Measurements from ENCODE around the gene MRPS27. TPM values are rescaled to one million over a fixed set of nuclear protein-coding genes. Genes with fewer than 3 reads are reported as not detected.

Gene MRPS27
- total RNA-seq, 4 donors from 2014 or later, result 14.3 to 34.7 (median 27.9) TPM

DNA sequence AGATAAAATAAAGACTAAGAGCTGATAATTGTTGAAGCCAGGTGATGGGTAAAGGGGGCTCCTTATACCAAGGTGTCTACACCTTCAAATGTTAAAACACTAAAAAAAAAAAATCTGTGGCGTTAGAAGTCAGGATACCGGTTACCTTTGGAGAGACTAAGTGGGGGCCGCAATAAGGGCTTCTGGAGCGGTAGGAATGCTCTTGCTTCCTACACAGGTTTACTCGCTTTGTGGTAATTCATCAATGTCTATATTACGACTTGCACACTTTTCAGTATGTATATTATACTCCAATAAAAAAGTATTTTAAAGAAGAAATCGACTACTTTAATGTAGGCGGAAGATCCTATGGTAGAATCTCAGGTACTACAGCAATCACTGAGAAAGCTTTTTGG is 12.5 kb downstream of the MRPS27 start:
- peaks cover 0 to 13% (median 0%) of the 10 kb centered on the region in 4 donors for H3K36me3 ChIP-seq
- TF ChIP-seq, protein P1, sequence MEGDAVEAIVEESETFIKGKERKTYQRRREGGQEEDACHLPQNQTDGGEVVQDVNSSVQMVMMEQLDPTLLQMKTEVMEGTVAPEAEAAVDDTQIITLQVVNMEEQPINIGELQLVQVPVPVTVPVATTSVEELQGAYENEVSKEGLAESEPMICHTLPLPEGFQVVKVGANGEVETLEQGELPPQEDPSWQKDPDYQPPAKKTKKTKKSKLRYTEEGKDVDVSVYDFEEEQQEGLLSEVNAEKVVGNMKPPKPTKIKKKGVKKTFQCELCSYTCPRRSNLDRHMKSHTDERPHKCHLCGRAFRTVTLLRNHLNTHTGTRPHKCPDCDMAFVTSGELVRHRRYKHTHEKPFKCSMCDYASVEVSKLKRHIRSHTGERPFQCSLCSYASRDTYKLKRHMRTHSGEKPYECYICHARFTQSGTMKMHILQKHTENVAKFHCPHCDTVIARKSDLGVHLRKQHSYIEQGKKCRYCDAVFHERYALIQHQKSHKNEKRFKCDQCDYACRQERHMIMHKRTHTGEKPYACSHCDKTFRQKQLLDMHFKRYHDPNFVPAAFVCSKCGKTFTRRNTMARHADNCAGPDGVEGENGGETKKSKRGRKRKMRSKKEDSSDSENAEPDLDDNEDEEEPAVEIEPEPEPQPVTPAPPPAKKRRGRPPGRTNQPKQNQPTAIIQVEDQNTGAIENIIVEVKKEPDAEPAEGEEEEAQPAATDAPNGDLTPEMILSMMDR (IDR thresholded peaks at IDR 0.05), result no peak
- TF ChIP-seq EP300 (IDR thresholded peaks at IDR 0.05; ENCODE audit: low read depth) (no peak), POLR2AphosphoS5 (IDR thresholded peaks at IDR 0.05) (no peak), POLR2A (IDR thresholded peaks at IDR 0.05) (no peak)
- WGBS, 2 donors (ENCODE audit: low coverage in 1 of 2), result 0 to 3% methylated on average over 8 of the region's 8 CpGs
- H3K4me1 ChIP-seq, result peaks cover 0 to 21% (median 6%) of the 10 kb centered on the region in 4 donors
- DNase-seq, result no peak
- peak overlapping the region; percentile 96 to 98 (median 98) for H3K27ac ChIP-seq
- intact Hi-C loops (cut with DNase I; ENCODE audit: low total_unique reads) (loop anchor here (5.0 kb wide), 1 partner anchor 525 kb away; no protein-coding TSS in a partner anchor), in situ Hi-C loops (cut with MboI; ENCODE audit: low pct_ligation_motif_present in 1 of 4, low pct_unique_long_range_greater_than_20kb in 1 of 4, low sequenced_read_pairs in 3 of 4) (loop anchor here in 3 of 4 donors (10.0 to 25.0 kb wide), 3 partner anchors 163 to 523 kb away; no protein-coding TSS in a partner anchor)
- H3K9me3 ChIP-seq, result no peaks in the 10 kb centered on the region
- peak overlapping the region; percentile 65 to 93 (median 68) for H3K4me3 ChIP-seq
- H3K27me3 ChIP-seq, result no peaks in the 10 kb centered on the region

DNA sequence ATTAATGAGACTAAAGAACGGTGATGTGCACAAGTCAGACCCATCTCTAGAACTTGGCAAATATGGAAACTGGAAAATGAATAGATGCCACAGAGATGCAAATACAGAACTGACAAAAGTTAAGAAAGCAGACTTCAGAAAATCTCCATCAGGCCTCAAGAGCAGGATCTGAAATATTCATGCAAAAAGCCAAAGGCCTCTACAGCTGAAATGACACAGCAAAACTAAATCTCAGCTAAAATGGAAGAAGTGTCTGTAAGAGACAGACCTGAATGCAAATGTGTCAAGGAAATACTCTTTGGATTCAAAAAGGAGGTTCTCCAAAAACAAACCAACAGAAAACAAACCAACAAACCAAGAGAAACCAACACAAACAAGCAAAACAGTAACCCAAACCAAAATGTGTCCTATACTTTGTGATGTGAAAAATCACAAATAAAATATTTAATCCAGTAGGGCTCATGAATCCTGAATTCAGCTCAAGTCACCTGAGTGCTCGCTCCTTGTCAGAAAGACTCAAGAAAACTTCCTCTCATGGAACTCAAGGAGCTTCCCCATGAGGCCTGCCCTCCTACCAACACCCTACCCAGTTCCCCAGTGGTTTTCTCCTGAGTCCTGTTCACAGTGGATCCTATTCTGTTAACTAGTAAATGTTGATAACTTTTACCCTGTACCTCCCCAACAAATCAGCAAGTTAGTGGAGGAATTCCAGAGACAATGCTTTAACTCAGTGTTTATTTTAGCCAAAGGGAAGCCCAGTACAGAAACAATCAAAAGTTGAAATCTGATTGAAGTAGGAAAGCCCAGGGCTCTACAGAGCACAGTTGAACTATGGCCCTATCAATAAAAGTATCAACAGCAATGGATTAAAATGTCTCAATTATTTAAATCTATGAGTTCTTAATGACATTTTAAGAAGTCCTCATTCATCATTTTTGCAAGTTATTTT is 14.6 kb downstream of the MRPS27 start:
- no peak overlapping the region for H3K4me3 ChIP-seq
- 84 to 100% methylated on average over 1 to 2 of the region's 2 CpGs for WGBS, 2 donors (ENCODE audit: low coverage in 1 of 2)
- intact Hi-C loops (cut with DNase I; ENCODE audit: low total_unique reads), result loop anchor here (5.0 kb wide), 1 partner anchor 523 kb away; no protein-coding TSS in a partner anchor
- H3K36me3 ChIP-seq, result no peaks in the 10 kb centered on the region
- no peak for DNase-seq
- peaks cover 0 to 21% (median 6%) of the 10 kb centered on the region in 4 donors for H3K4me1 ChIP-seq
- H3K27me3 ChIP-seq, result no peaks in the 10 kb centered on the region
- peak overlapping the region in 2 of 4 donors; percentile 2 to 16 for H3K27ac ChIP-seq
- in situ Hi-C loops (cut with MboI; ENCODE audit: low pct_ligation_motif_present in 1 of 4, low pct_unique_long_range_greater_than_20kb in 1 of 4, low sequenced_read_pairs in 3 of 4), result loop anchor here in 3 of 4 donors (10.0 to 25.0 kb wide), 3 partner anchors 161 to 521 kb away; no protein-coding TSS in a partner anchor
- no peaks in the 10 kb centered on the region for H3K9me3 ChIP-seq
- TF ChIP-seq, protein P1 (IDR thresholded peaks at IDR 0.05), result no peak
- TF ChIP-seq POLR2A (IDR thresholded peaks at IDR 0.05), result no peak
- TF ChIP-seq EP300 (IDR thresholded peaks at IDR 0.05; ENCODE audit: low read depth), result no peak
- TF ChIP-seq POLR2AphosphoS5 (IDR thresholded peaks at IDR 0.05), result no peak

DNA sequence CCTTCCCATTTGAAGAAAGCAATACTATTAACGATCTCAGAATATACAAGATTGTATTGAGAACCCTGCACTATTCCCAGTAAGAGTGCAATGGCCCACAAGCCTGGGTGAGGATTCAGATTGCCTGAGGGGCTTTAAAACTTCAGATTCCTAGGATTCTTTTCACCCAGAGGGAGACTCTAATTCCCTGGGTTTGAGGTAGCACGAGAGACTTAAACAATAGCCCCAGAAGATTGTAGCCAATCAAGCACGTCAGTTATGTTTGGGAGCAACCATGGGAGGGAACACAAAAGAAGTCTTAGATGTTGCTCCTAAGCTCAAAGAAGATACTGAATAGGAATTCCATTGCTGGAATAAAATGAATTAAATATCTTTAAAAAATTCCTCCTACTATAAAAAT is 17.9 kb downstream of the MRPS27 start:
- TF ChIP-seq POLR2A (IDR thresholded peaks at IDR 0.05), result no peak
- no peak for TF ChIP-seq EP300 (IDR thresholded peaks at IDR 0.05; ENCODE audit: low read depth)
- TF ChIP-seq, protein P1 (IDR thresholded peaks at IDR 0.05), result no peak
- TF ChIP-seq POLR2AphosphoS5 (IDR thresholded peaks at IDR 0.05), result no peak
- Histone ChIP-seq H3K4me3 (no peak overlapping the region), H3K27me3 (no peaks in the 10 kb centered on the region), H3K4me1 (peaks cover 0 to 12% (median 2%) of the 10 kb centered on the region in 4 donors), H3K9me3 (no peaks in the 10 kb centered on the region), H3K36me3 (no peaks in the 10 kb centered on the region), H3K27ac (no peak overlapping the region)
- intact Hi-C loops (cut with DNase I; ENCODE audit: low total_unique reads) (loop anchor here (5.0 kb wide), 1 partner anchor 160 kb away; no protein-coding TSS in a partner anchor), in situ Hi-C loops (cut with MboI; ENCODE audit: low pct_ligation_motif_present in 1 of 4, low pct_unique_long_range_greater_than_20kb in 1 of 4, low sequenced_read_pairs in 3 of 4) (loop anchor here in 3 of 4 donors (10.0 to 25.0 kb wide), 3 partner anchors 157 to 517 kb away; no protein-coding TSS in a partner anchor)
- 77 to 85% methylated on average over 3 of the region's 3 CpGs for WGBS, 2 donors (ENCODE audit: low coverage in 1 of 2)
- no peak for DNase-seq

DNA sequence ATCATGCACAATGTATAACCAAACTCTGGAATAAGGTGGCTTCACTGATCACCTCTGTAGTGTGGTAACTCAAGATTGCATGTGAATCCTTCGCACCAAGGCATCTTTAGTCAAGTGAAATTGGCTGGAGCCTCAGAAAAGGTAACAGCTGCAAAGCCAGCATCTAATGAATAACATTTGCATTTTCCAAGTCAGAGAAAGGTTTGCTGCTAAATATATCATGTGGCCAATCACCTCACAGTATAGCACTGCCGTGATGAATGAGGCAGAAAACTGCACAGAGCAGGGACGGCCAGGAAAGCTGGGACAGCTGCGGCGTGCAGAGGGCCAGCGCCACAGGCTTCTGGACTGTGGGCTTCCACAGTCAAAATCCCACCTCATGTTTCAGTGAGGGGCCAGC is 18.5 kb downstream of the MRPS27 start:
- intact Hi-C loops (cut with DNase I; ENCODE audit: low total_unique reads), result loop anchor here (5.0 kb wide), 1 partner anchor 159 kb away; no protein-coding TSS in a partner anchor
- Histone ChIP-seq H3K4me3 (no peak overlapping the region), H3K27ac (no peak overlapping the region), H3K4me1 (peaks cover 0 to 8% (median 0%) of the 10 kb centered on the region in 4 donors), H3K36me3 (peaks cover 0 to 2% (median 0%) of the 10 kb centered on the region in 4 donors), H3K9me3 (no peaks in the 10 kb centered on the region), H3K27me3 (no peaks in the 10 kb centered on the region)
- WGBS, 2 donors (ENCODE audit: low coverage in 1 of 2), result 69 to 100% methylated on average over 1 to 6 of the region's 6 CpGs
- TF ChIP-seq EP300 (IDR thresholded peaks at IDR 0.05; ENCODE audit: low read depth), result no peak
- in situ Hi-C loops (cut with MboI; ENCODE audit: low pct_ligation_motif_present in 1 of 4, low pct_unique_long_range_greater_than_20kb in 1 of 4, low sequenced_read_pairs in 3 of 4), result loop anchor here in 3 of 4 donors (10.0 to 25.0 kb wide), 3 partner anchors 157 to 517 kb away; no protein-coding TSS in a partner anchor
- DNase-seq, result no peak

Data from transverse colon (tissue), 4 donors.